Adipose tissue (tissue), 3 donors: ENCODE measurements around the gene STAG1. TPM values are rescaled to one million over a fixed set of nuclear protein-coding genes. Genes with fewer than 3 reads are reported as not detected.
"Not testable (repeated sequence)": the region's sequence is repeated elsewhere in the genome, so short reads cannot be mapped to it uniquely, and the experiment has no call there.

Experiments used
- H3K27ac ChIP-seq: one replicate; pipeline ENCODE4 v1.5.1; 2013; ENCODE audit warnings: low read depth, low read length
- WGBS, 3 donors: extraction: QIAGEN DNeasy Blood & Tissue Kit; methylation state at CpG; one replicate each; pipeline ENCODE4 v1.1.7; 2013; 5-methylcytosine and 5-hydroxymethylcytosine counted together
- polyA plus RNA-seq, 3 donors: library from polyadenylated mRNA; stranded (reverse); fragments of 200-250 nt; gene quantifications; one replicate each; pipeline ENCODE4 v1.2.3, GENCODE V29; 2013
- donor health status: healthy with polysubstance abuse.
- donor health status: Bipolar disorder and iron deficiency.
- donor health status: healthy.

The STAG1 gene
- polyA plus RNA-seq, 3 donors, result 7.7 to 16.0 (median 11.9) TPM

- no peak overlapping the region for H3K27ac ChIP-seq
- WGBS, 3 donors, result 64 to 96% (median 73%) methylated on average over 6 of the region's 6 CpGs
Measured at GRCh38 chr3:136714020-136714419, 38.2 kb downstream of the STAG1 start.

GRCh38 chr3:136712941-136713340 lies 39.2 kb downstream of the STAG1 start:
- WGBS, 3 donors, result 62 to 97% (median 81%) methylated on average over 6 of the region's 6 CpGs
- H3K27ac ChIP-seq, result no peak overlapping the region

- WGBS, 3 donors, result 76 to 97% (median 94%) methylated on average over 9 of the region's 9 CpGs
- H3K27ac ChIP-seq, result not testable (repeated sequence)
Measured at GRCh38 chr3:136711888-136712287, 40.3 kb downstream of the STAG1 start.

GRCh38 chr3:136711277-136711676 lies 40.9 kb downstream of the STAG1 start:
- WGBS, 3 donors, result 96% methylated on average over 7 of the region's 7 CpGs
- no peak overlapping the region for H3K27ac ChIP-seq

GRCh38 chr3:136709775-136710174 lies 42.4 kb downstream of the STAG1 start:
- 95 to 100% (median 95%) methylated on average over 1 of the region's 1 CpG for WGBS, 3 donors
- H3K27ac ChIP-seq, result not testable (repeated sequence)

- WGBS, 3 donors, result 52 to 88% (median 53%) methylated on average over 3 of the region's 3 CpGs
- no peak overlapping the region for H3K27ac ChIP-seq
Measured at GRCh38 chr3:136708333-136708985, 43.7 kb downstream of the STAG1 start.

- no peak overlapping the region for H3K27ac ChIP-seq
- 62 to 88% (median 88%) methylated on average over 4 of the region's 4 CpGs for WGBS, 3 donors
Measured at GRCh38 chr3:136703429-136703828, 48.7 kb downstream of the STAG1 start.

GRCh38 chr3:136699271-136699828 lies 52.8 kb downstream of the STAG1 start:
- WGBS, 3 donors, result 78 to 87% (median 86%) methylated on average over 5 of the region's 5 CpGs

GRCh38 chr3:136698361-136698760 lies 53.8 kb downstream of the STAG1 start:
- 87 to 96% (median 92%) methylated on average over 3 of the region's 3 CpGs for WGBS, 3 donors
- H3K27ac ChIP-seq, result no peak overlapping the region

More at GRCh38 chr3:136699271-136699828, 52.8 kb downstream of the STAG1 start:
- H3K27ac ChIP-seq, result no peak overlapping the region

GRCh38 chr3:136696797-136697196 lies 55.4 kb downstream of the STAG1 start:
- WGBS, 3 donors, result 92 to 95% (median 93%) methylated on average over 6 of the region's 6 CpGs

GRCh38 chr3:136694321-136694720 lies 57.9 kb downstream of the STAG1 start:
- H3K27ac ChIP-seq, result no peak overlapping the region
- WGBS, 3 donors, result 75 to 87% (median 80%) methylated on average over 2 of the region's 2 CpGs

More at GRCh38 chr3:136696797-136697196, 55.4 kb downstream of the STAG1 start:
- no peak overlapping the region for H3K27ac ChIP-seq

GRCh38 chr3:136690599-136690998 lies 61.6 kb downstream of the STAG1 start:
- 96 to 100% (median 100%) methylated on average over 3 of the region's 3 CpGs for WGBS, 3 donors
- H3K27ac ChIP-seq, result no peak overlapping the region

- H3K27ac ChIP-seq, result no peak overlapping the region
- 92 to 96% (median 94%) methylated on average over 1 of the region's 1 CpG for WGBS, 3 donors
Measured at GRCh38 chr3:136685882-136686281, 66.3 kb downstream of the STAG1 start.

- 87 to 90% (median 87%) methylated on average over 3 of the region's 3 CpGs for WGBS, 3 donors
Measured at GRCh38 chr3:136682740-136683312, 69.4 kb downstream of the STAG1 start.

GRCh38 chr3:136678981-136679380 lies 73.2 kb downstream of the STAG1 start:
- 95 to 98% (median 96%) methylated on average over 4 of the region's 4 CpGs for WGBS, 3 donors
- H3K27ac ChIP-seq, result no peak overlapping the region

More at GRCh38 chr3:136682740-136683312, 69.4 kb downstream of the STAG1 start:
- H3K27ac ChIP-seq, result no peak overlapping the region

GRCh38 chr3:136676009-136676408 lies 76.2 kb downstream of the STAG1 start:
- no peak overlapping the region for H3K27ac ChIP-seq

- 32 to 89% (median 85%) methylated on average over 2 of the region's 2 CpGs for WGBS, 3 donors
- no peak overlapping the region for H3K27ac ChIP-seq
Measured at GRCh38 chr3:136675150-136675858, 76.9 kb downstream of the STAG1 start.

GRCh38 chr3:136672457-136672856 lies 79.7 kb downstream of the STAG1 start:
- no peak overlapping the region for H3K27ac ChIP-seq
- WGBS, 3 donors, result 67 to 94% (median 94%) methylated on average over 1 of the region's 1 CpG

- no peak overlapping the region for H3K27ac ChIP-seq
Measured at GRCh38 chr3:136671921-136672320, 80.3 kb downstream of the STAG1 start.
